ENCODE data around the gene SIDT1.

- TF ChIP-seq CTCF (IDR thresholded peaks at IDR 0.05) (no peak), EZH2 (IDR thresholded peaks at IDR 0.05; ENCODE audit: borderline replicate concordance, insufficient read depth, low read depth, low read length, poor library complexity, severe bottlenecking) (no peak)
These were observed 35.4 kb upstream of the SIDT1 start for GRCh38 chr3:113496924-113497323.
